ENCODE measurements around the gene POLQ.

POLQ gene

GRCh38 chr3:121552379-121552778 is 6.6 kb upstream of the POLQ start:
- CTCF ChIA-PET = no interaction called here
- no peak for DNase-seq (ENCODE audit: low spot score)
- H3K27ac ChIP-seq = no peak overlapping the region
- no peak for TF ChIP-seq CTCF (conservative IDR thresholded peaks at IDR 0.05; ENCODE audit: low read depth)
- POLR2A ChIA-PET (ENCODE audit: low non-redundant PET) = no interaction called here

- CTCF ChIA-PET = interaction anchor here (1.2 kb wide), 1 partner anchor 714 kb away, joined by 5 read pairs; no protein-coding TSS in a partner anchor
- DNase-seq (ENCODE audit: low spot score) = peak; percentile 41
Measured at GRCh38 chr3:121545049-121545573, 677 bp downstream of the POLQ start.

GRCh38 chr3:121542924-121543323 is 2.9 kb downstream of the POLQ start:
- no peak for TF ChIP-seq CTCF (conservative IDR thresholded peaks at IDR 0.05; ENCODE audit: low read depth)
- ChIA-PET CTCF (interaction anchor here (0.6 kb wide), 1 partner anchor 18 kb away, joined by 5 read pairs; no protein-coding TSS in a partner anchor), POLR2A (ENCODE audit: low non-redundant PET) (no interaction called here)
- no peak for DNase-seq (ENCODE audit: low spot score)
- H3K27ac ChIP-seq = no peak overlapping the region

More at GRCh38 chr3:121545049-121545573, 677 bp downstream of the POLQ start:
- H3K27ac ChIP-seq = peak overlapping the region; percentile 71
- POLR2A ChIA-PET (ENCODE audit: low non-redundant PET) = no interaction called here
- TF ChIP-seq CTCF (conservative IDR thresholded peaks at IDR 0.05; ENCODE audit: low read depth) = no peak

GRCh38 chr3:121531269-121531668 is 14.5 kb downstream of the POLQ start:
- ChIA-PET POLR2A (ENCODE audit: low non-redundant PET) (no interaction called here), CTCF (interaction anchor here (0.6 kb wide), 1 partner anchor 51 kb away, joined by 8 read pairs; no protein-coding TSS in a partner anchor)
- no peak overlapping the region for H3K27ac ChIP-seq
- DNase-seq (ENCODE audit: low spot score) = no peak
- no peak for TF ChIP-seq CTCF (conservative IDR thresholded peaks at IDR 0.05; ENCODE audit: low read depth)

GRCh38 chr3:121529308-121529707 is 16.5 kb downstream of the POLQ start:
- TF ChIP-seq CTCF (conservative IDR thresholded peaks at IDR 0.05; ENCODE audit: low read depth) = peak; percentile 19; the same call in 1 of the 2 replicates
- peak; percentile 7 for DNase-seq (ENCODE audit: low spot score)
- ChIA-PET POLR2A (ENCODE audit: low non-redundant PET) (no interaction called here), CTCF (interaction anchor here (0.7 kb wide), 1 partner anchor 447 kb away, joined by 3 read pairs; no protein-coding TSS in a partner anchor)
- H3K27ac ChIP-seq = no peak overlapping the region

GRCh38 chr3:121520510-121520909 is 25.3 kb downstream of the POLQ start:
- CTCF ChIA-PET = no interaction called here
- no peak overlapping the region for H3K27ac ChIP-seq
- no peak for TF ChIP-seq CTCF (conservative IDR thresholded peaks at IDR 0.05; ENCODE audit: low read depth)
- POLR2A ChIA-PET (ENCODE audit: low non-redundant PET) = no interaction called here
- DNase-seq (ENCODE audit: low spot score) = no peak

Measured in RWPE1 (cell line).